Posterior cingulate gyrus (tissue), 11 donors: ENCODE data around the gene UBL7.

Source experiments
- DNase-seq, 10 donors: peaks; one replicate each; pipeline versions ENCODE4 v3.0.0 to v3.0.0-alpha.2; 2020 to 2021; ENCODE audit warnings: mixed read lengths in 3 of 10
- intact Hi-C: fragments of 100-400 bp; cut with DNase I; formaldehyde crosslinking; loops from one replicate; pipeline ENCODE4 v1.15.1; 2023

UBL7 gene

DNA sequence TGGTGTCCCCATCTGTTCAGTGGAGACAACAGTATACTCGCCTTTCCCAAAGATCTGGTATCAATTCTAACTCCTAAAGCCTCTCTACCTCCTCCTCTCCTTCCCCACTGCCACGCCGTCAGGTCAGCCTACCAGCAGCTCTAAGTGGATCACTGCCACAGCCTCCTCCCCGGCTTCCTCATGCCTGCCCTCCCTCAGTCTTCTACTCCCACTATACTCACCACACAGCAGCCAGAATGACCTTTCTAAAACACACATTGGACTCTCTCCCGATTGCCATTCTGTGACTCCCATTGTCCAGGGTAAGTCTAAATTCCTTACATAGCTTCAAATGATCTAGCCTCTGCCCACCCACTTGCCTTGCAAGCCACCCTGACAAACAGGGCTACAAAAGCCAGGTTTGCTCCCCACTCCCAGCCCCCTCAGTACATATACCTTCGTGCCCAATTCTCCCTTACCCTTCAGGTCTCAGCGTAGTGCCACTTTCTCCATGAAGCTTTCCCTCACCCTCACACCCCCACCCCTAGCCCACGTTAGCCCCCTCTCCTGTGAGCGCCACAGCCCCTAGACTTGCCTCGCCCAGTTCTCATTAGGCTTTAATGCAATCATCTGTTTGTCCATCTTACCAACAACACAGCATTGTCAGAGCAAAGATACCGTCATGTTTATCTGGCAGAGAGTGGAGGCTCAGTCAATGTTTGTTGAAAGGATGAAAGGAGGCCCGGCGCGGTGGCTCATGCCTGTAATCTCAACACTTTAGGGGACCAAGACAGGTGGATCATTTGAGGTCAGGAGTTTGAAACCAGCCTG lies 17.7 kb downstream of the UBL7 start:
- peak in 2 of 10 donors; percentile 58 to 77 for DNase-seq
- intact Hi-C loops, result no loop called here

DNA sequence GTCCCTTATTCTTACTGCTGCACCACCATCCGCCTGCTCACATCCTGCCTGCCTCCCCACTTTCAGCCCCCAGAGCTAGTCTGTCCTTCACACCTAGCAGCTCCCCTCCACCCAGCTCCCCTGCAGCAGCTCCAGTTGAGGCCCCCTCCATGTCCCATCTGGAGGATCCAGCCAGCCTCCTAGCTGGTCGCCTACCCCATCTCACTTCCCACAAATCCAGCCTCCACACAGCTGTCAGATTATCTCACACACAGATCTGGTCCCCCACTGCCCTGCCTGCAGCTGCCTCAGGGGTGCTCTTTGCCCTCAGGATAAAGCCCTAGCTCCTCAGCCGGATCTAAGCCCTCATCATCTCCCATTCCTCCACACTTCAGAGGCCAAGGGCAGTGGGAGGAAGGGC lies 18.4 kb downstream of the UBL7 start:
- intact Hi-C loops, result no loop called here
- DNase-seq, result peak in 3 of 10 donors; percentile 86 to 87 (median 86)

DNA sequence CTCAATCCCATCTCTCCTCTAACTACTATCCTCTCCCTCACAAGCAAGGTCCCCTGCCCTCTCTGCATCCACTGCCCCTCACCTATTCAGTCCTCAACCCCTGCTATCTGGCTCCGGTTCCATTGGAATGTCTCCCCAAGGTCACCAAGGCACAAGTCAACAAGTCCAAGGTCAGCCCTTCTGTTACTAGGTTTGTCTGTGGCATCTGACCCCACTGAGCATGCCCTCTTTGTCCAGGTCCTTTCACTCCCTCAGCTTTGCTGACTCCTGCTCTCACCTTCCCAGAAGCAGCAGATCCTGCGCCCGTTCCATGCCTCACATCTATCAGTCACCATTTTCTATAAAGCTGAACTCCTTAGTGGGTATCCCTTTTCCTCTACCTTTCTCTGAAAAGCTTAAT lies 18.9 kb downstream of the UBL7 start:
- peak in 2 of 10 donors; percentile 19 to 26 for DNase-seq
- intact Hi-C loops, result no loop called here

DNA sequence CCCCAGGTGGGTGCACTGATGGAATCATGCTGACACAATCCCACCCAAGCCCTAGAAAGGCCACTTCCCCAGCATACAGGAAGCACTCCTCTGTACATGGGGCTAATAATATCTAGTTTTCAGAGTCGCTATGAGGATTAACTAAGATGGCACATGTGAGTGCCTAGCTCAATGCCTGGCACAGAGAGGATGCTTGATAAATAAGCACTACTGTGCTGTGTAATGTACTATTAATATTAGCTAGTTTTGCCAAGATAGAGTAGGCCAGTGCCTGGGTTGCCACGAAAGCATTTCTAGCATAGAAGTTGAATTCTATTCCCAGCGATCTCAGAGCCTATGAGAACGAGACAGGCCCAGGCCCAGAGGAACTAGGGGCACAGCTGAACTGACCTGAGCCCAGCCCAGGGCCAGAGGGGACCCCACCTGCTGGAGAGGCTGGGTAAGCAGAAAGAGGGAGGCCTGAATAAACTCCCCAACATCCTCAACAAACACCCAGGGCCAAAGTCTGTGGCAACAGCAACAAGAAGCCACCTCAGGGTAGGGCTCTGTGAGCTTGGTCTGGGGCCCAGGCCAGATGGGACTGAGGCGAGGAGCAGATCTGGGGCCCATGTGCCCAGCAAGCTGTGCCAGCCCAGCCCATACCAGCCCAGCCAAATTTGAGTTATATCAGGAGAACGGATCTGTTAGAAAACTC lies 19.6 kb downstream of the UBL7 start:
- intact Hi-C loops, result no loop called here
- peak in 2 of 10 donors; percentile 71 to 87 for DNase-seq

DNA sequence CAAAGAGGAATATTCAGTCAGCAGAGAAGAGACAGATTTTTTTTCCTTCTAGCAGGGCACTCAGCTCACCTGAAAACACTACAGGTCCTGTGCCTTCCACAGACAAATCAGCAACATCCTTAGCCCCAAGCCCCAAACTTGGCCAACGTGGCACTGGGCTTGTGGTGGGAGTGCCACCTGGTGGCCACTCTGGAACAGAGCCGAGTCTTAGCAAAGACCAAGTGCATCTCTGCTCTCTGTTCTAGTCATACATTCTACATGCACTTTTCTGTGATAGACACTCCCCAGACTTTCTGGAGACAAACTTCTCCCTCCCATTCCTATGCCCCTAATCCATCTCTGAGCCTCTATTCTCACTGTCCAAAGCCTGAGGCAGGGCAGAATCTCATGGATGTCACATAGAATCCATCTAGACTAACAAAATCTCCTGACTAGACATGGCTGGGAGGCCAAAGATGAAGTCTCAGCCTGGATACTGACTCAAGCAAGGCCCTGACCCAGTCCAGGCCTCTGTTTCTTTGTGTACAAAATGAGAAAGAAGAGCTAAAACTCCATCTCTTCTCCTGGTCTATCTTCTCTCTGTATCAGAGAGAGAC lies 22.1 kb downstream of the UBL7 start:
- intact Hi-C loops, result loop anchor here (1.0 kb wide), 1 partner anchor 57 kb away; no protein-coding TSS in a partner anchor
- peak; percentile 68 to 98 (median 84) for DNase-seq

DNA sequence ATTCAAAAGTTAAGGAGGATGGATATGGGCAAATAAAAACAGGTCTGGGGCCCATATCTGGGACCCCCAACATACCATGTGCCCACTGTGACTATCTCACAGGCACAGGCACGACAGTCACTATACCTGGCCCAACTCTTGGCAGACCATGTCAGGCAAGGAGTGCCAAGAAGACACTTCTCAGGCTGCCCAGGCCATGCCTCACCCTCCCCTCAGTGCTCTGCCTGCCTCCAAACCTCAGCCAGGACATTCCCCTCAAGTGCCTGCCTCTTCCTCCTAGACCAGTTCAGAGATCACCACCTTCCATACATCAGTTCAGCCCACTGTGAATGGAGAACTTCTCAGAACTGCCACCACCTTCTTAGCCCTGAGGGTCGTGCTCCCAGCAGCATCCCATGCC lies 22.8 kb downstream of the UBL7 start:
- intact Hi-C loops, result loop anchor here (1.0 kb wide), 1 partner anchor 56 kb away; no protein-coding TSS in a partner anchor
- DNase-seq, result peak in 2 of 10 donors; percentile 61 to 73

DNA sequence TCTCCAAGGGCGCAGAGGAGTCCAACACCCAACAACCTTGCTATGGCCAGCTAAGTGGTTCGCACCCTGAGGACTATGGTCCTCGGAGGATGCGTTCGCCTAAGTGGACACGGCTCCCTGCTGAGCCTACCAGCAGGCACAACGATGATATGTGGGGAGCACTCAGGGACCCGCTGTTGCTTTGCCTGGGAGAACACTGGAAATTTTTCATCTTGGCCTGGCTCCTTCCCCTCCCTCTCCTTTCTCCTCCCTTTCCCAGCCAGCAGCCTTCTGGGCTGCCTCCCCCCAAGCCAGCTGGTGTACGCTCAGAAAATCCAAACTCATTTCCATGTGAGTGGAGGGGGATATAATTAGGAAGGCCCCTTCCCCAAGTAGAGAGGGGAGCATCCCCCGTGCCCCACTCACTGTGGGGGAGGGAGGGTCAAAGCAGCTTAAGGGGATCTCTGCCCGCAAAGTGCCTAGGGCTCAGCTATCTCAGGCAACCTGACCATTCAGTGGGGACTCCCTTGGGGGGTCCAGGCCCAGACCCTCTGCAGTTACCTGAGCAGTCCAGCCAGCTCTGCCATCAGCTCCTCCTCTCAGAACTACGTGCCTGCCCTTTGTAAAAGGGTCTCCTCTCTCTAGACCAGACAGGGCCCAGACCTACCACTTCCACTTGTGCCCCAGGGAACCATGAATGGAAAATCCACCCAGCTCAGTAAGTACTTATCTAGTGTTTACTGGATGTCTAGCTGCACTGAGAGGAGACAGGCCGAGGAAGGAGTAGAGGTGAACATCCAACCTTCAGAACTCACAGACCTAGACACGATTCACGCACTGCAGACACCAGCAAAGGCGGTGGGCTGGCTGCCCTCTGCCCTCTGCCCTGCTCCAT lies 26.5 kb downstream of the UBL7 start:
- DNase-seq, result peak in 3 of 10 donors; percentile 80 to 91 (median 90)
- intact Hi-C loops, result no loop called here

DNA sequence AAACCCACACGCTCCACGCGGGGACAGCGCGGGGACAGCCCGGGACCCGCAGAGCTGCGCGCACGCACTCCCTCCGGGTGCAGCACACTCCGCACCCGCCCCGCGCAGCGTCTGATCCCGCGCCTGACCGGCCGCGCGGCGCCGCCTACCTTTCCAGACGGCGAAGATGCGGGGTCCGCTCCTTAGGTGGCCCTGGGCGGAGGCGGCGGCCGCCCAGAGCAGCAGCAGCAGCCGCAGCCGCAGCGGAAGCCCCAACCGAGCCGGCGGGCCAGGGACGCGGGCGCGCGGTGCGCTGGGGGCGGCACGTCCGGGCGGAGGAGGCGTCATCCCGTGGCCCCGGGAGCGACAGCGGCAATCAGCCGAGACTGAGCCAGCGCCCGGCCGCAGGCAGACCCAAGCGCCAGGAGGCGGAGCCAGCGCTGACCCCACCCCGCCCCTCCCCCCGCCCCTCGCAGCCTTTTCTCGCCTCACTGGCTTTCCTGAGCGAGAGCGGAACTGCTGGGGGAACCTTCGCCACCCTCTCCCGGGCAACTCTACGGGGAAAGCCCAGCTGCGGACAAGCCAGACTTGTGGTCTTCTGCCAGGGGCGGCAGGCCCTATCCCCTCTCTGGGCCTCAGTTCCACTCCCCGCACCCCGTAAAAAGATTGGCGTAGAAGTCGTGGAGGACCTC lies 27.2 kb downstream of the UBL7 start, which contains the start of gene SEMA7A:
Gene SEMA7A (minus strand): TSS at position 367 of the 671 bp plus-strand sequence. CDS start 40 bp downstream, at position 327.
- DNase-seq, result peak; percentile 80 to 98 (median 86)
- intact Hi-C loops, result no loop called here

DNA sequence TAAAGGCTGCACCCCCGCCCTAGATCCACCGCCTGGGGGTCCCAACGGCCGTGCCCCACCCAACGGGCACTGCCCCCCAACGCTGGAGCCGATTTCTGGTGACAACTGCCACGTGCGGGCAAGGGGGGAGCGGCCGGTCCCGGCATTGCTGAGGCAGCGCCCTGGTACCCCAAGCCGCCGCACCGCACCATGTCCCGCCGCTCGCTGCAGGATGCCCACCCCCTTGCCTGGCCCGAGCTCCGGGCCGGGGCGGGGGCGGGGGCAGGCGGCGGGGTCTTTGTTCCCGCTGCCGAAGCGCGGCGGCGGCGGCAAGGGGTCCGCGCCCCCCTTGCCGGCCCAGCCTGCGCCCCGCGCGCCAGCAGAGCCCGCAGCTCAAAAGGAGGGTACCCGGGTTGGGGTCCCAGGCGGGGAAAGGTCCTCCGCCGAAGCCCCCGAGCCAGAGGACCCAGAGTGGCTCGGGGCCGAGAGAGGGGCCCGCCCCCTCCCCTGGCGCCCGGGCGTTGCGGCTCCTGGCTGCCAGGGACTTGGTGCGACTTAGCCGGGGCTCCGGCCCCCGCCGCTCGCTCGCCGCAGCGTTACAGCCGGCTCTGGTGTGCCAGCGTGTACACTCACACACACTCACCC lies 27.9 kb downstream of the UBL7 start:
- intact Hi-C loops, result no loop called here
- DNase-seq, result peak in 3 of 10 donors; percentile 74 to 88 (median 86)

DNA sequence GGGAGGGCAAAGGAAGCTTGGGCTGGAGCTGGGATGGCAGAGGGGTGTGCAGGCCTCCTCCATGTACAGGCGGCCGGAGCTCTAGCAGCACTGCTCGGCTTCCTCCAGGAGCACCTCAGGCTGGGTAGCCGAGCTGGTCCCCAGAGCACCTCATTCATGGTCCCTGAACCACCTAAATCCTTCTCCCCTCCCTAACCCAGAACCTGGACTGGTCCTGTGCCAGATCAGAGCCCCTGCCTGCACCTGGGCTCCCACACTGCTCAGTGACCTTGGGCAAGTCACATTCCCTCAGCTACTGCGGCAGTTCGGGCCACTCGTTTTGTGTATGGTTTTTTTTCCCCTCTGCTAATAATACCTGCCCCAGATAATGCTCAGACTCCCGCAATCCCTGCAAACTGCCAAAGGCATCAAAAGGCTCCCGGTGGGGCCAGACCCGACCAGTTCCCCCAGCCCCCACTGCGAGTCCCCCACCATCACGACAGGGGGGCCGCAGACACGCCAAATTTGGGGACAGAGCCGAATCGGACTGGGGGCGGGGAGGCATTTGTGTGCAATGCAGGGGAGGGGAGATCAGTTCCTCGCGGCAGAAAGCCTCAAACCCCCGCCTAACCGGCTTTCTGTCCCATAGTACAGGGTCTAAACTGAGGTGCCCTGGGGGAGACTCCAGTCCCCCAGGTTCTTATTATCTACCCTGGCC lies 28.5 kb downstream of the UBL7 start:
- DNase-seq, result peak in 3 of 10 donors; percentile 72 to 77 (median 77)
- intact Hi-C loops, result no loop called here

DNA sequence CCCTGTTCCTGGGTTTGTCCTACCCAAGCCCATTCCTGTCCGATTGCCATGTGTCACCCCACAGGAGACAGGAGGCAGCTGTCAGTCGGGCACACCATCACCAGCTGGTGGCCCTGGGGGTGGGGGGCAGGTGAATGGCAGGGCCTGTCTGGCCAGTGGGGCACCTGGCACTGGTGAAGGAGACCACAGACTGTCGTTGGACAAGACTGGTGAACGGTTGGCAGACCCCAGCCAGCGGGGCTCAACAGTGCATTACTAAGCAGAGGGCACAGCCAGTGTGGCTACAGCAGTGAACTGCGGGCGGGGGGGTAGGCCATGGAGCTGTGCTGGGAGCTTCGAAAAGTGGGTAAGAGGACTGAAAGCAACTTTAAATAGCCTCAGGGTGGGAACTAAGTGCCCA lies 29.3 kb downstream of the UBL7 start:
- intact Hi-C loops, result no loop called here
- DNase-seq, result peak in 3 of 10 donors; percentile 69 to 87 (median 76)

DNA sequence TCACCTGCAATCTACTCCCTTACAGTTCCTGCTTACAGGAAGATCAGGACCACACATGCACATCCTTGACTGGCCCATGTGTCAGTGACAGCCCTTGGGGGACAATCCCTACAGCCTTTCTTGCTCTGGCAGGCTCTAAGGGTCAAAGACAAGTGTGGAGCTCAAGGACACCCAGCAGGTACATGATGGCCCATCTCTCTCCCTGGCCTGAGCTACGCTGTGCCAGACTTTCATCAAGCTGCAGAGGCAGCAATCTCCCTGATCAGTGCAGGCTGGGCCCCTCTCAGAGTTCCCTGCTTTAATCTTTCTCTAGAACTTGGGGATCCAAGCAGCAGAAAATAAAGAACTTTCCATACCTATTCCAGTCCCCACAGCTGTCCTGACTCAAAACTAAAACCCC lies 29.8 kb downstream of the UBL7 start:
- DNase-seq, result peak in 2 of 10 donors; percentile 60 to 68
- intact Hi-C loops, result no loop called here

DNA sequence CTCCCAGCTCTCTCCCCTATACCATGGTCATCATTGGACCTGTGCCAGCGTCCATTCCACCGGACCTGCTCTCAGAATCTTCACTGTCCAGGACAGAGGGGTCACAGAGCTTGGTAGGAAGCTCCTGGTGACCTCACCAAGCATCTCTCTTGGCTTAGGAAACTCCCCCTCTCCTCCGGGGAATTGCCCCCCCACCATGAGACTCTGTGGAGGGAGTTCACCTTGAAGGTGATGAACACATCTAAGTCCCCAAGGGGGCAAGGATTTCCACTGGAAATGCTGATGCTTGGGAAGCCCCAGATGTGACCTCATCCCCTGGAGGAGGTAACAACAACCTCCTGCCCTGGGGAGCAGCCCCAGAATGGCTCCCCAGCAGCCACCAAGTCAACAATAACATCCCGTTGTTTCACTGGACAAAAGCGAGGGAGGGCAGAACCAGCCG lies 30.4 kb downstream of the UBL7 start:
- peak in 3 of 10 donors; percentile 58 to 67 (median 62) for DNase-seq

DNA sequence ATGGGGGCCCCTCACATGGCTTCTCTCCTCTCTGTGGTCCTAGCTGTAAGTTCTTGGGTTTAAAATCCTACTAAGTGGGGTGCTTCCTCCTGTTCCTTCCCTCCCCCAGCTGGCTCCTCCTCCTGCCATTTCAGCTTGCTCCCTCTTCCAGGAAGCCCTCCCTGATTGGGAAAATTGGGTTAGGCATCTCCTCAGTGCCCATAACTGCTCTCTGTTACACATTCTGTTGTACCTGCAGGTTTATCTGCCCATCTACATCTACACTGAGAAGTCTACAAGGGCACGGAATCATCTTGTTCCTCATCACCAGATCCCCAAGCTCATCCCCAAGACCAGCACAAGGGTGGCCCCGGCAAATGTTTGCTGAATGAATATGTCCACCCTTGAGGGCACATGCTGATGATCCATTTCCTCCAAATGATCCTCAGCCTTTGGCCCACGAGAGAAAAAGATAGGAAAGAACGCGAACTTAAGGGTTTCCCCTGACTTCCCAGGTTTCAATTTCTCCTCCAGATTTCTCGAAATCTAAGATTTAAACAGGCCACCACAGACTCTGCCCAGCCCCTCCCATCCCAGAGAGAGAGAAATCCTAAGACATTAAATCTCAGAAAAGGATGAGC lies 31.1 kb downstream of the UBL7 start:
- intact Hi-C loops, result no loop called here
- DNase-seq, result peak in 2 of 10 donors; percentile 36 to 47

More for the DNA sequence above, 30.4 kb downstream of the UBL7 start:
- intact Hi-C loops, result no loop called here

DNA sequence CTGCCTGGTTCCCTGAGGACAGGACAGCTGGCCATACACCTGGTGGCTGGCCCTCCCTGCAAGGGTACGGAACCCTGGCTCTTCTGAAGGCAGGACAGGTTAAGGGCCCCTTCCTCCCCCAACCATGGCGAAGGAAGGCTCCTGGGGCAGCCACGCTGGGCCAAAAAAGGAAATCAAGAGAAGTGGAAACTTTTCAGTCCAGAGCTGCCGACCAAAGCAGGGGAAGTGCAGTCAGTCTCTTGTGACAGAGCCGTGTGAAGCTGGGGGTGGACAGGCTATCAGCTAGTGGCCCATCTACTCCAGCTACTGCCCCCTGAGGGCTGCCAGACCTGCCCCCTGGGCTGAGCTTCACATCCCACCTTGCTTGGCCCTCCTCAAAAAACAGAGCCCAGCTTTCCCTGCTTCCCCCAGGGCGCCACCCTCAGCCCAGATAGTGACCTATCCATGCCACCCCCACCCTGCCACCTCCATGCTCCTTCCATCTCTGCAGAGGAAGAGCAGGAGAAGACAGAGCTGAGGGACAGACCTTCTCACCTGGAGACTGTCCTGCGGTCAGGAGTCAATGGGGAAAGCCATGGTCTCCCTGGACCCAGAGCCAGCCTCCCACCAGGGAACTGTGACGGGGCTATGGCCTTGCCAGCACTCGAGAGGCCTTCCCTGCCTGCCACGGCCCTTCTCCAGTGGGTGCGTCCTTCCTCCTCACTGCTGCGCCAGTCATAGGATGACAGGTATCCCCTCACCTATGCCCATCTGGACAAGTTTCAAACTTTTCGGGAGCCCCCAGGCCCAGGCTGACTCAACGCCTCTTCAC lies 31.8 kb downstream of the UBL7 start:
- intact Hi-C loops, result no loop called here
- DNase-seq, result peak in 2 of 10 donors; percentile 50 to 87

DNA sequence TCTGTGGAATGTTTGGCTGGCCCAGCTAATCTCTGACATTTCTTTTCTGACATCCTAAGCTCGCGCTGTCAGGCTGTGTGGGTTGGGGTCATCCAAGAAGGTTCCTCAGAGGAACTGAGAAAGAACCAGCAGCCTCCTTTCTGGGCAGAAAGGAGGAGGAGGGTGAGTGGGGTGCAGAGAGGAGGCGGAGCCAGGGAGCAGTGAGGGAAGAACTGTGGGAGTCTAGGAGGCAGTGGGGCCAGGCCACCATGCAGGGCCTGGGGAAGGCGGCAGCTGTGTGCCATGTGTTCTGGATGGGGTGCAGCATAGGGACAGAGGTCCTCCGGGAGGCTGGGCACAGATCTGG lies 32.5 kb downstream of the UBL7 start:
- DNase-seq, result peak in 1 of 10 donors; percentile 86
- intact Hi-C loops, result no loop called here
